Fibroblast of lung (primary cell): ENCODE measurements around the gene VARS2.

ENCODE experiments used
- EZH2 ChIP-seq: IDR thresholded peaks from 2 replicates; pipeline ENCODE4 v1.5.1; 2012; ENCODE audit warnings: low read length, control low read depth, mild to moderate bottlenecking; ENCODE audit errors: missing control alignments
- TF ChIP-seq, protein P1 (sequence below), 2 donors: IDR thresholded peaks in 1 of 2; conservative IDR thresholded peaks in 1 of 2; 1 replicate in 1 of 2; 2 replicates in 1 of 2; pipeline ENCODE4 v1.5.1; 2011 to 2012; ENCODE audit warnings: low read length in 2 of 2, control low read depth in 1 of 2, inconsistent platforms in 1 of 2, low read depth in 1 of 2, mild to moderate bottlenecking in 1 of 2

DNA sequence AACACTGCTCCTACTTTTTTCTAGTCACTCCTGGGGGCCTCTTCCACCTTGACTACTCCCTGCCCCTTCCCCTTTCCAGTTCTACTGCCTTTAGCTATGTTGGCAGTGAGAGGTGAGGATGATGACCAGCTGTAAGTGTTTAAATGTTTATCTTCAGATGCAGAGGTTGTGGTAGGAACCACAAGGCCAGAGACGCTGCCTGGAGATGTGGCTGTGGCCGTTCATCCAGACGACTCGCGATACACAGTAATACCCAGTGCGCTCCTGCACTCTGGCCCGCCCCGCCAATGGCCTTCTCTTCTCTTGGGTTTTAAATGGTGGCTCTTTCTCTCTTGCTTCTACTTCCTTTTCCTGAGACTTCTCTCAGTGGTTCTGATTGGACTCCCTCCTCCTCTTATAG is 4.6 kb downstream of the VARS2 start:
- TF ChIP-seq, protein P1, sequence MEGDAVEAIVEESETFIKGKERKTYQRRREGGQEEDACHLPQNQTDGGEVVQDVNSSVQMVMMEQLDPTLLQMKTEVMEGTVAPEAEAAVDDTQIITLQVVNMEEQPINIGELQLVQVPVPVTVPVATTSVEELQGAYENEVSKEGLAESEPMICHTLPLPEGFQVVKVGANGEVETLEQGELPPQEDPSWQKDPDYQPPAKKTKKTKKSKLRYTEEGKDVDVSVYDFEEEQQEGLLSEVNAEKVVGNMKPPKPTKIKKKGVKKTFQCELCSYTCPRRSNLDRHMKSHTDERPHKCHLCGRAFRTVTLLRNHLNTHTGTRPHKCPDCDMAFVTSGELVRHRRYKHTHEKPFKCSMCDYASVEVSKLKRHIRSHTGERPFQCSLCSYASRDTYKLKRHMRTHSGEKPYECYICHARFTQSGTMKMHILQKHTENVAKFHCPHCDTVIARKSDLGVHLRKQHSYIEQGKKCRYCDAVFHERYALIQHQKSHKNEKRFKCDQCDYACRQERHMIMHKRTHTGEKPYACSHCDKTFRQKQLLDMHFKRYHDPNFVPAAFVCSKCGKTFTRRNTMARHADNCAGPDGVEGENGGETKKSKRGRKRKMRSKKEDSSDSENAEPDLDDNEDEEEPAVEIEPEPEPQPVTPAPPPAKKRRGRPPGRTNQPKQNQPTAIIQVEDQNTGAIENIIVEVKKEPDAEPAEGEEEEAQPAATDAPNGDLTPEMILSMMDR (conservative IDR thresholded peaks at IDR 0.05 in 1 of 2, IDR thresholded peaks at IDR 0.05 in 1 of 2; ENCODE audit: low read depth in 1 of 2, low read length in 2 of 2): no peak
- no peak for TF ChIP-seq EZH2
